ENCODE results near the gene ALDOA. TPM values are rescaled to one million over a fixed set of nuclear protein-coding genes. Genes with fewer than 3 reads are reported as not detected.
"Not testable (repeated sequence)": the region's sequence is repeated elsewhere in the genome, so short reads cannot be mapped to it uniquely, and the experiment has no call there.

The ALDOA gene
- total RNA-seq, 1 donor from 2014 or later: 1,497 TPM

DNA sequence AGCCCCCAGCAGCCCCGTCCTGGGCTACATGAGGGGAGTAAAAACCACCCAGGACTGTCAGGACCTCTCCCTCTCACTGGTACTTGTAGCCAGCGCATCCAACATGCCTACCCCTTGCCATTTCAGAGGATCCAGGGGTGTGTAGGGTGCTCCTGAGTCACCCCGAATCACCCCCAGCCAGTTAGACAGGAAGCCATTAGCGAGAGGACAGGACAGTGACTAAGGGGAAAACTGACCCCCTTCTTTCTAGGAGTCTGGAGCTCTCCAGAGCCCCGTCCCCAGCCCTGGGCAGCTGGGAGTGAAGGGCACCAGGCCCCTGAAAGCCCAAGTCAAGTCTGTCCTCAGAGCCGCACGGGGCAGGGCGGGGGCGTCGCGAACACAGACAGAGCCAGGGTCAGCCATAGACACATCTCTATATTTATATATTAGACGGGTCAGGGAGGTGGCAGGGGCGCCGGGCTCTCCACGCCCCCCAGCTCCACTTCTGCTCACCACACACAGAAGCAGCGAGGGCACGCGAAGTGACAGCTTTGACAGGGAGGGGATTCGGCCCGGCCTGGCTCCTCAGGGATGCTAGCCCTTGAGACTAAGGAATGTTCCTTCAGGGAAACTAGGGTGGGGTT, 48.3 kb downstream of the ALDOA start:
- H3K9ac ChIP-seq (ENCODE audit: low read depth in 1 of 3, low read length in 3 of 3): no peak overlapping the region
- H3K36me3 ChIP-seq (ENCODE audit: control insufficient read depth in 3 of 3, insufficient read depth in 3 of 3, low read length in 3 of 3): peaks cover 23 to 48% (median 44%) of the 10 kb centered on the region in 3 donors
- no peaks in the 10 kb centered on the region for H3K27me3 ChIP-seq (ENCODE audit: control insufficient read depth in 3 of 3, insufficient read depth in 3 of 3, low read length in 3 of 3)
- H3K4me3 ChIP-seq (ENCODE audit: low read length in 3 of 3): no peak overlapping the region
- H3K27ac ChIP-seq (ENCODE audit: low read depth, low read length): no peak overlapping the region
- H3K9me3 ChIP-seq (ENCODE audit: control insufficient read depth in 3 of 3, low read length in 3 of 3): no peaks in the 10 kb centered on the region
- H3K4me1 ChIP-seq (ENCODE audit: control insufficient read depth in 3 of 3, insufficient read depth in 3 of 3, low read length in 3 of 3): peaks cover 2 to 9% (median 2%) of the 10 kb centered on the region in 3 donors

DNA sequence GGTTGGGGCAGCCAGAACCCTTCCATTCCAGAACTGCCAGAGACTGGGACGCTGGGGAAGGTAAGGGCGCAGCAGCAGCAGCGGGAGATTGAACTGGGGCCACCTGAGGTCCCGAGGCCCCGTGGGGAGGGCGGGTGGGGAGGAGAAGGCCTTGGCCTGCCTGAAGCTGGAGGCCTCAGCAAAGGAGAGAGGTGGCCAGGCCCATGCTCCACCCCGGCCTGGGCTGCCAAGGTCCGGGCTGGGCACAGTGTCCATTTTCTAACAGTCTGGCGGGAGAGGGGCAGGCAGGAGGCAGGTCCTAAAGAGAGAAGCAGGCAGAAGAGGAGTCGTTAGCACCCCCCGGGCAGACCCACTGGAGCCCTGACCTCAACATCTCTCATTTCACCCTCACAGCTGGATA, 48.9 kb downstream of the ALDOA start:
- no peak overlapping the region for H3K27ac ChIP-seq (ENCODE audit: low read depth, low read length)
- no peak overlapping the region for H3K9ac ChIP-seq (ENCODE audit: low read depth in 1 of 3, low read length in 3 of 3)
- H3K4me3 ChIP-seq (ENCODE audit: low read length in 3 of 3): no peak overlapping the region
- H3K27me3 ChIP-seq (ENCODE audit: control insufficient read depth in 3 of 3, insufficient read depth in 3 of 3, low read length in 3 of 3): no peaks in the 10 kb centered on the region
- H3K9me3 ChIP-seq (ENCODE audit: control insufficient read depth in 3 of 3, low read length in 3 of 3): no peaks in the 10 kb centered on the region
- H3K36me3 ChIP-seq (ENCODE audit: control insufficient read depth in 3 of 3, insufficient read depth in 3 of 3, low read length in 3 of 3): peaks cover 26 to 51% (median 46%) of the 10 kb centered on the region in 3 donors
- H3K4me1 ChIP-seq (ENCODE audit: control insufficient read depth in 3 of 3, insufficient read depth in 3 of 3, low read length in 3 of 3): peaks cover 2 to 9% (median 2%) of the 10 kb centered on the region in 3 donors

DNA sequence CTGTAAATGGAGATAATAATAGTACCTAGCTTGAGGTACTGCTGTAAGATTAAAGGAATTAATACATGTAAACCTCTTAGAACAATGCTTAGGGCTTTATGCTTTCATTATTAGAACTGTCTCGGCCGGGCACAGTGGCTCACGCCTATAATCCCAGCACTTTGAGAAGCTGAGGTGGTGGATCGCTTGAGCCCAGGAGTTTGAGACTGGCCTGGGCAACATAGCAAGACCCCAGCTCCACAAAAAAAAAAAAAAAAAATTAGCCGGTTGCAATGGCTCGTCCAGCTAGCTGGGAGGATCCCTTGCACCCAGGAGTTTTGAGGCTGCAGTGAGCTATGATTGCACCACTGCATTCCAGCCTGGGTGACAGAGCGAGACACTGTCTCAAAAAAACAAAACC, 49.3 kb downstream of the ALDOA start:
- H3K4me3 ChIP-seq (ENCODE audit: low read length in 3 of 3); H3K27ac ChIP-seq (ENCODE audit: low read depth, low read length); H3K4me1 ChIP-seq (ENCODE audit: control insufficient read depth in 3 of 3, insufficient read depth in 3 of 3, low read length in 3 of 3); H3K9ac ChIP-seq (ENCODE audit: low read depth in 1 of 3, low read length in 3 of 3); H3K27me3 ChIP-seq (ENCODE audit: control insufficient read depth in 3 of 3, insufficient read depth in 3 of 3, low read length in 3 of 3); H3K9me3 ChIP-seq (ENCODE audit: control insufficient read depth in 3 of 3, low read length in 3 of 3): not testable (repeated sequence)
- H3K36me3 ChIP-seq (ENCODE audit: control insufficient read depth in 3 of 3, insufficient read depth in 3 of 3, low read length in 3 of 3): peaks cover 30 to 51% (median 49%) of the 10 kb centered on the region in 3 donors

DNA sequence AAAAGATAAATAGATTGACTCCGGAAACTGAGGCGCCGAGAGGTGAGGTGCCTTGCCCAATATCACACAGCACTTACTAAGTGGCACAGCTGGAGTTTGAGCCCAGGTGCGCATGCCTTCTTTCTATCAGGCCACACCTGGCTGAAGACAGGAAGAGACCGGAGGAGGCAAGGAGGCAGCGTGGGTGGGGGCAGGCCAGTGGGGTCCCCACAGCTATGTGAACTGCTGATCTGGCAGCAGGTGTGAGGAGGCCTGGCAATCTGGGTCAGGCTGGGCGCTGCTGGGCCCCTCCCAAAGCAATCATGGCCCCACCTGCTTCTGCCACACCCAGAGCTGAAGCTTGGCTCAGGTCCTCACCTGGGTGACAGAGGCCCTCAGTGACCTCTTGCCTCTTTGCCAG, 49.7 kb downstream of the ALDOA start:
- no peak overlapping the region for H3K4me3 ChIP-seq (ENCODE audit: low read length in 3 of 3)

DNA sequence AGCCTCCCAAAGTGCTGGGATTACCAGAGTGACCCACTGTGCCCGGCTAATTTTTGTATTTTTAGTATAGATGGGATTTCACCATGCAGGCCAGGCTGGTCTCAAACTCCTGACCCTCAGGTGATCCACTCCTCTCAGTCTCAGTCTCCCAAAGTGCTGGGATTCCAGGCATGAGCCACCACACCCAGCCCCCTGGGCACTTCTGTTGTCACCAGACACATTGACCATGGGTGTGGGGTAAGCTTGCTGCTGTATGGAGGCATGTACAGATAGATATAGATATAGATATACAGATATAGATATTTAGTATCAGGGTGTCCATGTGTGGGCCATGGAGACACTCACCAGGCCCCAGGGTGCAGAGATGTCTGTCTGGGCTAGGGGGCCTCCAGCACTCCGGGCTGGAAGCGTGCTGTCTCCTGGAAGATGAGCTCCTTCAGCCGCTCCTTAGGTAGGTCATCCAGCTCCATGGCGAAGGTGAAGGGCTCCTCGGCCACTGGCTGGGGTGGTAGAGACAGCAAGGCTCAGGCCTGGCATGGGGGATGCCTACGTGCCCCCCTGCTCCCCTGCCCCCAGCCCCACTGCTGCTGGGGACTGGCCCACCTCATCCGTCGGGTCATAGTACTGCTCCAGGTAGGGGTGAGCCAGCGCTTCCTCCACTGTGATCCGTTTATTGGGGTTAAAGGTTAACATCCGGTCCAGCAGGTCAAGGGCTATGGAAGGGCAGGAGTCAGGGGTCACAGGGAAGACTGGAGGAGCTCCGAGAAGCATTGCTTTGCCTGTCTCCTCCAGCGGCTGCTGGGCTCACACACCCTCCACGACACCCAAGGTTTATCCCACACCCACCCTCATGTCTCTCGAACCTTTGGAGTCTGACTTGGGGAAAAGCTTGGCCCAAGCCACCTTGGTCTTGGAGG, 51.0 kb downstream of the ALDOA start:
- H3K27ac ChIP-seq (ENCODE audit: low read depth, low read length): no peak overlapping the region
- H3K4me1 ChIP-seq (ENCODE audit: control insufficient read depth in 3 of 3, insufficient read depth in 3 of 3, low read length in 3 of 3): peaks cover 6 to 14% (median 10%) of the 10 kb centered on the region in 3 donors
- H3K9ac ChIP-seq (ENCODE audit: low read depth in 1 of 3, low read length in 3 of 3): no peak overlapping the region
- H3K36me3 ChIP-seq (ENCODE audit: control insufficient read depth in 3 of 3, insufficient read depth in 3 of 3, low read length in 3 of 3): peaks cover 36 to 47% (median 44%) of the 10 kb centered on the region in 3 donors
- H3K4me3 ChIP-seq (ENCODE audit: low read length in 3 of 3): no peak overlapping the region
- H3K9me3 ChIP-seq (ENCODE audit: control insufficient read depth in 3 of 3, low read length in 3 of 3): no peaks in the 10 kb centered on the region
- H3K27me3 ChIP-seq (ENCODE audit: control insufficient read depth in 3 of 3, insufficient read depth in 3 of 3, low read length in 3 of 3): no peaks in the 10 kb centered on the region

More for the DNA sequence above, 49.7 kb downstream of the ALDOA start:
- no peak overlapping the region for H3K27ac ChIP-seq (ENCODE audit: low read depth, low read length)
- H3K36me3 ChIP-seq (ENCODE audit: control insufficient read depth in 3 of 3, insufficient read depth in 3 of 3, low read length in 3 of 3): peaks cover 33 to 50% (median 49%) of the 10 kb centered on the region in 3 donors
- H3K27me3 ChIP-seq (ENCODE audit: control insufficient read depth in 3 of 3, insufficient read depth in 3 of 3, low read length in 3 of 3): no peaks in the 10 kb centered on the region
- no peak overlapping the region for H3K9ac ChIP-seq (ENCODE audit: low read depth in 1 of 3, low read length in 3 of 3)
- H3K9me3 ChIP-seq (ENCODE audit: control insufficient read depth in 3 of 3, low read length in 3 of 3): no peaks in the 10 kb centered on the region
- H3K4me1 ChIP-seq (ENCODE audit: control insufficient read depth in 3 of 3, insufficient read depth in 3 of 3, low read length in 3 of 3): peaks cover 2 to 9% (median 2%) of the 10 kb centered on the region in 3 donors

DNA sequence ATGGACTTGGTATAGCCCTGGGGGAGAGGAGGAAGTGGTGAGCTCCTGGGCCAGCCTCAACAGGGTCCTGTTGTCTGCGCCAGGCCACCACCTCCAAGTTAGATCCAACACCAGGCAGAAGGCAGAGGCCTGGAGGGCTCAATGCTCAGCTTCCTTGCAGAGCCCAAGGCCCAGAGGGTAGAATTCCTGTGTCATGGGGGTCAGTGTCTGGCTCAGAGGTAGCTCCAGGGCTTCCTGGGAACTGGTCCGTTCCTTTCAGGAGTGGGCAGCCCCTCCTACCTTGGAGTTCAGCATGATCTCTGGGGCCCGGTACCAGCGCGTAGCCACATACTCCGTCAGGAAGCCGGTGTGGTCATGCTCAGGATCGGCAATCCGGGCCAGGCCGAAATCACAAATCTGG, 52.2 kb downstream of the ALDOA start:
- Histone ChIP-seq H3K4me1 (ENCODE audit: control insufficient read depth in 3 of 3, insufficient read depth in 3 of 3, low read length in 3 of 3) (peaks cover 14 to 23% (median 21%) of the 10 kb centered on the region in 3 donors), H3K9ac (ENCODE audit: low read depth in 1 of 3, low read length in 3 of 3) (no peak overlapping the region), H3K27me3 (ENCODE audit: control insufficient read depth in 3 of 3, insufficient read depth in 3 of 3, low read length in 3 of 3) (no peaks in the 10 kb centered on the region), H3K9me3 (ENCODE audit: control insufficient read depth in 3 of 3, low read length in 3 of 3) (no peaks in the 10 kb centered on the region), H3K27ac (ENCODE audit: low read depth, low read length) (no peak overlapping the region), H3K4me3 (ENCODE audit: low read length in 3 of 3) (no peak overlapping the region), H3K36me3 (ENCODE audit: control insufficient read depth in 3 of 3, insufficient read depth in 3 of 3, low read length in 3 of 3) (peaks cover 37 to 42% (median 41%) of the 10 kb centered on the region in 3 donors)

DNA sequence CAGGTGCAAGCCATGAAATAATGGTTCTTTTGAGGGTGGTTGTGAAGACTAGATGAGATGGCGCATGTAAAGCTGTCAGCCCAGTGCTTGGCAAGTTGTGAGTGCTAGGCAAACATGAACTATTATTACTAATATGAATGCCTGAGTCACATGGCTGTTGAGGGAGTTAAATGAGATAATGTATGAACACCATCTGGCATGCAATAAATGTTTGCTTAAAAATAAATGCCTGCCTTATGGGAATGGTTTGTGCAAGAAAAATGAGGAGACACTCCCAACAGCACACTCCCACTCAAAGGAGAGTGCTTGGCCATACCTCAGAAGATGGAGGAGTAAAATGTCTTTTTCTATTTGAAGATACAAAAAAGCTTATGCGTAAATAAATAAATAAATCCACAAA, 53.9 kb downstream of the ALDOA start:
- Histone ChIP-seq H3K4me3 (ENCODE audit: low read length in 3 of 3) (no peak overlapping the region), H3K9me3 (ENCODE audit: control insufficient read depth in 3 of 3, low read length in 3 of 3) (no peaks in the 10 kb centered on the region), H3K27me3 (ENCODE audit: control insufficient read depth in 3 of 3, insufficient read depth in 3 of 3, low read length in 3 of 3) (no peaks in the 10 kb centered on the region), H3K4me1 (ENCODE audit: control insufficient read depth in 3 of 3, insufficient read depth in 3 of 3, low read length in 3 of 3) (peaks cover 12 to 22% (median 18%) of the 10 kb centered on the region in 3 donors), H3K9ac (ENCODE audit: low read depth in 1 of 3, low read length in 3 of 3) (no peak overlapping the region), H3K27ac (ENCODE audit: low read depth, low read length) (no peak overlapping the region), H3K36me3 (ENCODE audit: control insufficient read depth in 3 of 3, insufficient read depth in 3 of 3, low read length in 3 of 3) (peaks cover 37 to 39% (median 37%) of the 10 kb centered on the region in 3 donors)

Other genes starting within 250 kb of the ALDOA start
- gene PAGR1, start 249.6 kb upstream of the ALDOA start, total RNA-seq: 8.9 TPM
- 28.2 TPM for gene MVP, start 245.3 kb upstream of the ALDOA start, total RNA-seq
- 24.5 TPM for gene CDIPT, start 202.5 kb upstream of the ALDOA start, total RNA-seq
- 2.1 TPM for gene SEZ6L2, start 166.2 kb upstream of the ALDOA start, total RNA-seq
- not detected for gene ASPHD1, start 165.3 kb upstream of the ALDOA start, total RNA-seq
- gene KCTD13, start 139.5 kb upstream of the ALDOA start, total RNA-seq: 4.2 TPM
- gene TMEM219, start 103.7 kb upstream of the ALDOA start, total RNA-seq: 35.0 TPM
- gene TAOK2, start 91.9 kb upstream of the ALDOA start, total RNA-seq: 35.0 TPM
- 9.4 TPM for gene HIRIP3, start 70.1 kb upstream of the ALDOA start, total RNA-seq
- gene INO80E, start 69.5 kb upstream of the ALDOA start, total RNA-seq: 12.5 TPM
- gene DOC2A, start 54.7 kb upstream of the ALDOA start, total RNA-seq: 0.52 TPM
- gene C16orf92, start 42.6 kb upstream of the ALDOA start, total RNA-seq: not detected
- 0.52 TPM for gene TLCD3B, start 34.5 kb upstream of the ALDOA start, total RNA-seq
- 72.0 TPM for gene PPP4C, start 10.2 kb downstream of the ALDOA start, total RNA-seq
- not detected for gene TBX6, start 26.2 kb downstream of the ALDOA start, total RNA-seq
- gene YPEL3, start 30.5 kb downstream of the ALDOA start, total RNA-seq: 14.1 TPM
- gene GDPD3, start 47.8 kb downstream of the ALDOA start, total RNA-seq: 0.52 TPM
- gene MAPK3, start 57.5 kb downstream of the ALDOA start, total RNA-seq: 14.6 TPM
- 8.4 TPM for gene CORO1A, start 117.8 kb downstream of the ALDOA start, total RNA-seq
- gene BOLA2B, start 127.9 kb downstream of the ALDOA start, total RNA-seq: 23.5 TPM
- gene SLX1A, start 128.1 kb downstream of the ALDOA start, total RNA-seq: 11.0 TPM
- gene SULT1A3, start 133.5 kb downstream of the ALDOA start, total RNA-seq: 1.6 TPM
- 3.7 TPM for gene NPIPB13, start 182.7 kb downstream of the ALDOA start, total RNA-seq

All from skeletal muscle tissue (tissue), 4 donors.